Cortex of kidney (tissue), 1 donor: ENCODE measurements around the gene CIAO2A.
"Not testable (repeated sequence)": the region's sequence is repeated elsewhere in the genome, so short reads cannot be mapped to it uniquely, and the experiment has no call there.

Experiments used
- DNase-seq: peaks from one replicate; lab custom pipeline; 2025; lab: John Stamatoyannopoulos, UW

The CIAO2A gene

GRCh38 chr15:64071931-64072765 is 21.5 kb downstream of the CIAO2A start:
- DNase-seq = no peak

- no peak for DNase-seq
Observed at GRCh38 chr15:64070965-64071851, 22.4 kb downstream of the CIAO2A start.

GRCh38 chr15:64070106-64070505 is 23.5 kb downstream of the CIAO2A start:
- DNase-seq = no peak

GRCh38 chr15:64068133-64068532 is 25.5 kb downstream of the CIAO2A start:
- DNase-seq = no peak

GRCh38 chr15:64067564-64068030 is 26.0 kb downstream of the CIAO2A start:
- DNase-seq = no peak

GRCh38 chr15:64066451-64066850 is 27.2 kb downstream of the CIAO2A start:
- no peak for DNase-seq

GRCh38 chr15:64060716-64061115 is 32.9 kb downstream of the CIAO2A start:
- no peak for DNase-seq

- not testable (repeated sequence) for DNase-seq
Observed at GRCh38 chr15:64059104-64059503, 34.5 kb downstream of the CIAO2A start.

- no peak for DNase-seq
Observed at GRCh38 chr15:64058279-64058678, 35.4 kb downstream of the CIAO2A start.

GRCh38 chr15:64053674-64054073 is 40.0 kb downstream of the CIAO2A start:
- DNase-seq = not testable (repeated sequence)

- no peak for DNase-seq
Observed at GRCh38 chr15:64052925-64053491, 40.6 kb downstream of the CIAO2A start.

GRCh38 chr15:64051407-64052259 is 42.0 kb downstream of the CIAO2A start:
- no peak for DNase-seq

GRCh38 chr15:64051093-64051402 is 42.6 kb downstream of the CIAO2A start:
- DNase-seq = no peak

GRCh38 chr15:64050281-64051092 is 43.2 kb downstream of the CIAO2A start:
- DNase-seq = no peak

- DNase-seq = no peak
Observed at GRCh38 chr15:64048781-64049460, 44.7 kb downstream of the CIAO2A start.

GRCh38 chr15:64046421-64047153 is 47.1 kb downstream of the CIAO2A start, which contains the start of gene DAPK2:
TSS of gene DAPK2 (minus strand) at chr15:64046485. CDS start at chr15:64040261, 6,224 bp downstream.
- no peak for DNase-seq

GRCh38 chr15:64045774-64046420 is 47.7 kb downstream of the CIAO2A start:
- DNase-seq = no peak

- no peak for DNase-seq
Observed at GRCh38 chr15:64045101-64045435, 48.6 kb downstream of the CIAO2A start.
